Epithelial cell of prostate (primary cell): ENCODE data around the gene SOS1.
"Not testable (repeated sequence)": the region's sequence is repeated elsewhere in the genome, so short reads cannot be mapped to it uniquely, and the experiment has no call there.

Source experiments
- DNase-seq: peaks from one replicate; pipeline ENCODE4 v3.0.0-alpha.2; 2011; ENCODE audit warnings: low read depth, low spot score
- H3K27ac ChIP-seq: fragments of 450-650 bp; 2 replicates; pipeline ENCODE4 v1.5.1; 2017; ENCODE audit warnings: mild to moderate bottlenecking

The SOS1 gene

GRCh38 chr2:39107724-39108273 is 13.1 kb downstream of the SOS1 start:
- no peak overlapping the region for H3K27ac ChIP-seq
- DNase-seq, result no peak

- DNase-seq, result no peak
- H3K27ac ChIP-seq, result no peak overlapping the region
Measured at GRCh38 chr2:39107156-39107555, 13.7 kb downstream of the SOS1 start.

- peak; percentile 54 for DNase-seq
- H3K27ac ChIP-seq, result peak overlapping the region; percentile 63
Measured at GRCh38 chr2:39099870-39100728, 20.8 kb downstream of the SOS1 start.

- H3K27ac ChIP-seq, result peak overlapping the region; percentile 63
- DNase-seq, result no peak
Measured at GRCh38 chr2:39099310-39099869, 21.5 kb downstream of the SOS1 start.

- DNase-seq, result no peak
- H3K27ac ChIP-seq, result no peak overlapping the region
Measured at GRCh38 chr2:39095624-39096023, 25.2 kb downstream of the SOS1 start.

- no peak for DNase-seq
- no peak overlapping the region for H3K27ac ChIP-seq
Measured at GRCh38 chr2:39094717-39095363, 26.0 kb downstream of the SOS1 start.

- DNase-seq, result no peak
- no peak overlapping the region for H3K27ac ChIP-seq
Measured at GRCh38 chr2:39093218-39093898, 27.5 kb downstream of the SOS1 start.

GRCh38 chr2:39091543-39091942 is 29.3 kb downstream of the SOS1 start:
- DNase-seq, result no peak
- no peak overlapping the region for H3K27ac ChIP-seq

GRCh38 chr2:39091063-39091462 is 29.8 kb downstream of the SOS1 start:
- DNase-seq, result no peak
- no peak overlapping the region for H3K27ac ChIP-seq

- no peak for DNase-seq
- no peak overlapping the region for H3K27ac ChIP-seq
Measured at GRCh38 chr2:39080152-39080551, 40.7 kb downstream of the SOS1 start.

GRCh38 chr2:39069890-39070465 is 50.9 kb downstream of the SOS1 start:
- H3K27ac ChIP-seq, result peak overlapping the region; percentile 78
- DNase-seq, result no peak

- DNase-seq, result peak; percentile 55
Measured at GRCh38 chr2:39069136-39069515, 51.7 kb downstream of the SOS1 start.

GRCh38 chr2:39068299-39069135 is 52.3 kb downstream of the SOS1 start:
- DNase-seq, result peak; percentile 43
- H3K27ac ChIP-seq, result peak overlapping the region; percentile 78

More at GRCh38 chr2:39069136-39069515, 51.7 kb downstream of the SOS1 start:
- H3K27ac ChIP-seq, result peak overlapping the region; percentile 78

- no peak for DNase-seq
- H3K27ac ChIP-seq, result peak overlapping the region; percentile 17
Measured at GRCh38 chr2:39065616-39066015, 55.2 kb downstream of the SOS1 start.

- H3K27ac ChIP-seq, result no peak overlapping the region
- no peak for DNase-seq
Measured at GRCh38 chr2:39062320-39062719, 58.5 kb downstream of the SOS1 start.

GRCh38 chr2:39061280-39061679 is 59.6 kb downstream of the SOS1 start:
- DNase-seq, result no peak
- no peak overlapping the region for H3K27ac ChIP-seq

- H3K27ac ChIP-seq, result no peak overlapping the region
- no peak for DNase-seq
Measured at GRCh38 chr2:39059366-39059952, 61.4 kb downstream of the SOS1 start.

- no peak overlapping the region for H3K27ac ChIP-seq
- no peak for DNase-seq
Measured at GRCh38 chr2:39058101-39058500, 62.8 kb downstream of the SOS1 start.

GRCh38 chr2:39052665-39053064 is 68.2 kb downstream of the SOS1 start:
- not testable (repeated sequence) for H3K27ac ChIP-seq, DNase-seq
